ENCODE results near the gene NPIPB4.
"Not testable (repeated sequence)": the region's sequence is repeated elsewhere in the genome, so short reads cannot be mapped to it uniquely, and the experiment has no call there.

DNA sequence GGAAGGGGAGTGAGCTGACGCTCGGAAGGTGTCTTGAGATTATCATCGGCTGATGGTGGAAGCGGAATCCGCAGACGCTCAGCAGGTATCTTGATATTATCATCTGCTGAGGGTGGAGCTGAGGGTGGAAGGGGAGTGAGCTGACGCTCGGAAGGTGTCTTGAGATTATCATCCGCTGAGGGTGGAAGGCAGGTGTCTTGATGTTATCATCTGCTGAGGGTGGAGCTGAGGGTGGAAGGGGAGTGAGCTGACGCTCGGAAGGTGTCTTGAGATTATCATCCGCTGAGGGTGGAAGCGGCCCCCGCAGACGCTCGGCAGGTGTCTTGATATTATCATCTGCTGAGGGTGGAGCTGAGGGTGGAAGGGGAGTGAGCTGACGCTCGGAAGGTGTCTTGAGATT is 21.2 kb downstream of the NPIPB4 start:
- not testable (repeated sequence) for TF ChIP-seq POLR2A, EP300, POLR2AphosphoS5 (IDR thresholded peaks at IDR 0.05)
- TF ChIP-seq, protein P1, sequence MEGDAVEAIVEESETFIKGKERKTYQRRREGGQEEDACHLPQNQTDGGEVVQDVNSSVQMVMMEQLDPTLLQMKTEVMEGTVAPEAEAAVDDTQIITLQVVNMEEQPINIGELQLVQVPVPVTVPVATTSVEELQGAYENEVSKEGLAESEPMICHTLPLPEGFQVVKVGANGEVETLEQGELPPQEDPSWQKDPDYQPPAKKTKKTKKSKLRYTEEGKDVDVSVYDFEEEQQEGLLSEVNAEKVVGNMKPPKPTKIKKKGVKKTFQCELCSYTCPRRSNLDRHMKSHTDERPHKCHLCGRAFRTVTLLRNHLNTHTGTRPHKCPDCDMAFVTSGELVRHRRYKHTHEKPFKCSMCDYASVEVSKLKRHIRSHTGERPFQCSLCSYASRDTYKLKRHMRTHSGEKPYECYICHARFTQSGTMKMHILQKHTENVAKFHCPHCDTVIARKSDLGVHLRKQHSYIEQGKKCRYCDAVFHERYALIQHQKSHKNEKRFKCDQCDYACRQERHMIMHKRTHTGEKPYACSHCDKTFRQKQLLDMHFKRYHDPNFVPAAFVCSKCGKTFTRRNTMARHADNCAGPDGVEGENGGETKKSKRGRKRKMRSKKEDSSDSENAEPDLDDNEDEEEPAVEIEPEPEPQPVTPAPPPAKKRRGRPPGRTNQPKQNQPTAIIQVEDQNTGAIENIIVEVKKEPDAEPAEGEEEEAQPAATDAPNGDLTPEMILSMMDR (IDR thresholded peaks at IDR 0.05): not testable (repeated sequence)

Measured in suprapubic skin (tissue), 4 donors.